ENCODE results near the gene SLC35G1.

DNA sequence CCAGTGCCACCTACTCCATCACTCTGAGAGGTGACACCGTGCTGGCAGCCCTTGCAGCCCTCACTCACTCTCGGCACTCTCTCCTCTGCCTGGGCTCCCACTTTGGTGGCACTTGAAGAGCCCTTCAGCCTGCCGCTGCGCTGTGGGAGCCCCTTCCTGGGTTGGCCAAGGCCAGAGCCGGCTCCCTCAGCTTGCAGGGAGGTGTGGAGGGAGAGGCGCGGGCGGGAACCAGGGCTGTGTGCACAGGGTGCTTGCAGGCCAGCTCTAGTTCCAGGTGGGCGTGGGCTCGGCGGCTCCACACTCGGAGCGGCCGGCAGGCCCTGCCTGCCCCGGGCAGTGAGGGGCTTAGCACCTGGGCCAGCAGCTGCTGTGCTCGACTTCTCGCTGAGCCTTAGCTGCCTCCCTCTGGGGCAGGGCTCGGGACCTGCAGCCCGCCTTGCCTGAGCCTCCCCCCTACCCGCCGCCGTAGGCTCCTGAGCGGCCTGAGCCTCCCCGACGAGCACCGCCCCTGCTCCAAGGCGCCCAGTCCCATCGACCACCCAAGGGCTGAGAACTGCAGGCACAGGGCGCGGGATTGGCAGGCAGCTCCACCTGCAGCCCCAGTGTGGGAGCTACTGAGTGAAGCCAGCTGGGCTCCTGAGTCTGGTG lies 48.7 kb upstream of the SLC35G1 start:
- TF ChIP-seq, protein P1, sequence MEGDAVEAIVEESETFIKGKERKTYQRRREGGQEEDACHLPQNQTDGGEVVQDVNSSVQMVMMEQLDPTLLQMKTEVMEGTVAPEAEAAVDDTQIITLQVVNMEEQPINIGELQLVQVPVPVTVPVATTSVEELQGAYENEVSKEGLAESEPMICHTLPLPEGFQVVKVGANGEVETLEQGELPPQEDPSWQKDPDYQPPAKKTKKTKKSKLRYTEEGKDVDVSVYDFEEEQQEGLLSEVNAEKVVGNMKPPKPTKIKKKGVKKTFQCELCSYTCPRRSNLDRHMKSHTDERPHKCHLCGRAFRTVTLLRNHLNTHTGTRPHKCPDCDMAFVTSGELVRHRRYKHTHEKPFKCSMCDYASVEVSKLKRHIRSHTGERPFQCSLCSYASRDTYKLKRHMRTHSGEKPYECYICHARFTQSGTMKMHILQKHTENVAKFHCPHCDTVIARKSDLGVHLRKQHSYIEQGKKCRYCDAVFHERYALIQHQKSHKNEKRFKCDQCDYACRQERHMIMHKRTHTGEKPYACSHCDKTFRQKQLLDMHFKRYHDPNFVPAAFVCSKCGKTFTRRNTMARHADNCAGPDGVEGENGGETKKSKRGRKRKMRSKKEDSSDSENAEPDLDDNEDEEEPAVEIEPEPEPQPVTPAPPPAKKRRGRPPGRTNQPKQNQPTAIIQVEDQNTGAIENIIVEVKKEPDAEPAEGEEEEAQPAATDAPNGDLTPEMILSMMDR (IDR thresholded peaks at IDR 0.05) = no peak
- no peak for TF ChIP-seq POLR2A (IDR thresholded peaks at IDR 0.05)
